ENCODE measurements around the gene PIEZO2.

PIEZO2 gene

GRCh38 chr18:11064727-11065460, 84.5 kb downstream of the PIEZO2 start:
- no peak for DNase-seq (ENCODE audit: low read depth)

- no peak for DNase-seq (ENCODE audit: low read depth)
Measured at GRCh38 chr18:11064106-11064505, 85.3 kb downstream of the PIEZO2 start.

- DNase-seq (ENCODE audit: low read depth): no peak
Measured at GRCh38 chr18:11055721-11056120, 93.6 kb downstream of the PIEZO2 start.

- DNase-seq (ENCODE audit: low read depth): no peak
Measured at GRCh38 chr18:11054497-11054896, 94.9 kb downstream of the PIEZO2 start.

- DNase-seq (ENCODE audit: low read depth): no peak
Measured at GRCh38 chr18:11053293-11053692, 96.1 kb downstream of the PIEZO2 start.

- DNase-seq (ENCODE audit: low read depth): no peak
Measured at GRCh38 chr18:11052800-11053199, 96.6 kb downstream of the PIEZO2 start.

GRCh38 chr18:11051462-11051861, 97.9 kb downstream of the PIEZO2 start:
- no peak for DNase-seq (ENCODE audit: low read depth)

- no peak for DNase-seq (ENCODE audit: low read depth)
Measured at GRCh38 chr18:11050966-11051365, 98.4 kb downstream of the PIEZO2 start.

- no peak for DNase-seq (ENCODE audit: low read depth)
Measured at GRCh38 chr18:11047817-11048216, 101.6 kb downstream of the PIEZO2 start.

GRCh38 chr18:11047156-11047555, 102.2 kb downstream of the PIEZO2 start:
- no peak for DNase-seq (ENCODE audit: low read depth)

GRCh38 chr18:11046140-11046539, 103.2 kb downstream of the PIEZO2 start:
- no peak for DNase-seq (ENCODE audit: low read depth)

- no peak for DNase-seq (ENCODE audit: low read depth)
Measured at GRCh38 chr18:11043694-11044093, 105.7 kb downstream of the PIEZO2 start.

GRCh38 chr18:11042247-11042646, 107.1 kb downstream of the PIEZO2 start:
- no peak for DNase-seq (ENCODE audit: low read depth)

GRCh38 chr18:11040823-11041656, 108.3 kb downstream of the PIEZO2 start:
- peak; percentile 6 for DNase-seq (ENCODE audit: low read depth)

GRCh38 chr18:11040359-11040758, 109.0 kb downstream of the PIEZO2 start:
- DNase-seq (ENCODE audit: low read depth): no peak

- no peak for DNase-seq (ENCODE audit: low read depth)
Measured at GRCh38 chr18:11037533-11038240, 111.7 kb downstream of the PIEZO2 start.

GRCh38 chr18:11035814-11036495, 113.4 kb downstream of the PIEZO2 start:
- no peak for DNase-seq (ENCODE audit: low read depth)

GRCh38 chr18:11035376-11035775, 114.0 kb downstream of the PIEZO2 start:
- no peak for DNase-seq (ENCODE audit: low read depth)

GRCh38 chr18:11034884-11035283, 114.5 kb downstream of the PIEZO2 start:
- DNase-seq (ENCODE audit: low read depth): no peak

- no peak for DNase-seq (ENCODE audit: low read depth)
Measured at GRCh38 chr18:11033503-11033902, 115.9 kb downstream of the PIEZO2 start.

- no peak for DNase-seq (ENCODE audit: low read depth)
Measured at GRCh38 chr18:11031966-11032365, 117.4 kb downstream of the PIEZO2 start.

- DNase-seq (ENCODE audit: low read depth): no peak
Measured at GRCh38 chr18:11029021-11029420, 120.3 kb downstream of the PIEZO2 start.

Measured in fibroblast of gingiva (primary cell).